ENCODE measurements around the gene LRIG2. TPM values are rescaled to one million over a fixed set of nuclear protein-coding genes. Genes with fewer than 3 reads are reported as not detected.

Gene LRIG2
- total and polyA plus RNA-seq, 9 of the 15 experiments (the other 6 are each of a cell fraction or from before 2014, with no cell fraction given): 1.8 to 28.1 (median 11.5) TPM

GRCh38 chr1:113035086-113035485 is 37.9 kb upstream of the LRIG2 start:
- no peak overlapping the region for H3K9ac ChIP-seq (ENCODE audit: insufficient read depth in 1 of 2, low read depth in 2 of 2, low read length in 2 of 2)
- no TSS peak for BruUV-seq (replicated peaks)
- POLR2A ChIA-PET: interaction anchor here (0.6 kb wide), 1 partner anchor 191 kb away, joined by 3 read pairs; no protein-coding TSS in a partner anchor
- H3K9me3 ChIP-seq (replicated peaks; ENCODE audit: control insufficient read depth, insufficient read depth, low read depth, low read length): no peaks in the 10 kb centered on the region
- no peak overlapping the region for H3K4me3 ChIP-seq
- no peak overlapping the region for H3K27ac ChIP-seq (ENCODE audit: extremely low read depth, low read depth, low read length)
- intact Hi-C loops (cut with micrococcal nuclease): no loop called here
- WGBS (ENCODE audit: insufficient coverage, low coverage, missing lambda C conversion rate): 35% methylated on average over 5 of the region's 5 CpGs
- no peaks in the 10 kb centered on the region for H4K20me1 ChIP-seq (replicated peaks; ENCODE audit: control insufficient read depth, insufficient read depth, low read length)
- no peak for DNase-seq (ENCODE audit: extremely low read depth in 1 of 4, low spot score in 3 of 4)
- CTCF ChIA-PET (ENCODE audit: low intra/inter-chr PET ratio): no interaction called here
- in situ Hi-C loops (cut with MboI): no loop called here
- H3K27me3 ChIP-seq (ENCODE audit: control insufficient read depth in 2 of 2, insufficient read depth in 2 of 2, low read length in 2 of 2): no peaks in the 10 kb centered on the region
- H3K9me1 ChIP-seq (ENCODE audit: control insufficient read depth, insufficient read depth, low read length): no peaks in the 10 kb centered on the region
- TF ChIP-seq ZNF3 (CRISPR knock-in tag; IDR thresholded peaks at IDR 0.05): no peak
- TF ChIP-seq TSC22D4 (tag; IDR thresholded peaks at IDR 0.05): no peak
- no peak for TF ChIP-seq HDAC3 (IDR thresholded peaks at IDR 0.05; ENCODE audit: borderline replicate concordance, partially characterized antibody)
- no peak for TF ChIP-seq ZNF507 (tag; conservative IDR thresholded peaks at IDR 0.05)
- TF ChIP-seq CTCF (IDR thresholded peaks at IDR 0.05 in 2 of 3, conservative IDR thresholded peaks at IDR 0.05 in 1 of 3; ENCODE audit: insufficient read depth in 2 of 3, low read depth in 1 of 3, low read length in 3 of 3): no peak
- no peak for TF ChIP-seq ZC3H11A (IDR thresholded peaks at IDR 0.05; ENCODE audit: low read depth, low read length)
- TF ChIP-seq PHF8 (IDR thresholded peaks at IDR 0.05; ENCODE audit: borderline replicate concordance, low read length): no peak
- no peak for TF ChIP-seq ZNF324 (CRISPR knock-in tag; IDR thresholded peaks at IDR 0.05)
- no peak for TF ChIP-seq MXD1 (CRISPR knock-in tag; IDR thresholded peaks at IDR 0.05; ENCODE audit: borderline replicate concordance, poor library complexity, severe bottlenecking)
- TF ChIP-seq ELF2 (CRISPR knock-in tag; IDR thresholded peaks at IDR 0.05): no peak
- TF ChIP-seq FOXJ2 (tag; IDR thresholded peaks at IDR 0.05): no peak
- no peaks in the 10 kb centered on the region for H3K36me3 ChIP-seq (ENCODE audit: control insufficient read depth, insufficient read depth, low read length)
- H3K79me2 ChIP-seq (ENCODE audit: control insufficient read depth, insufficient read depth, low read length): no peaks in the 10 kb centered on the region
- no peak overlapping the region for H3K4me2 ChIP-seq (ENCODE audit: insufficient read depth, low read length)
- H3K4me1 ChIP-seq (replicated peaks in 1 of 2; ENCODE audit: control insufficient read depth in 2 of 2, insufficient read depth in 2 of 2, low read length in 2 of 2): peaks cover 4 to 9% of the 10 kb centered on the region in 2 experiments
- no peak overlapping the region for H2AFZ ChIP-seq (ENCODE audit: low read depth, low read length)
- FAIRE-seq: no peak
- ATAC-seq: no peak
